ENCODE data around the gene SLC35G4. TPM values are rescaled to one million over a fixed set of nuclear protein-coding genes. Genes with fewer than 3 reads are reported as not detected.

SLC35G4 gene
- total RNA-seq, 1 donor from 2014 or later, result not detected

- H3K36me3 ChIP-seq, result no peaks in the 10 kb centered on the region
- H3K27ac ChIP-seq, result no peak overlapping the region
- TF ChIP-seq POLR2AphosphoS5 (IDR thresholded peaks at IDR 0.05; ENCODE audit: insufficient read depth in 1 of 2, low read depth in 1 of 2), result no peak
- no peak for TF ChIP-seq CTCF (IDR thresholded peaks at IDR 0.05)
- TF ChIP-seq POLR2A (IDR thresholded peaks at IDR 0.05), result no peak
- no peaks in the 10 kb centered on the region for H3K9me3 ChIP-seq
- no peak overlapping the region for H3K4me3 ChIP-seq
- intact Hi-C loops (cut with DNase I), result no loop called here
- H3K4me1 ChIP-seq, result no peaks in the 10 kb centered on the region
- no peaks in the 10 kb centered on the region for H3K27me3 ChIP-seq
- DNase-seq (ENCODE audit: extremely low spot score in 2 of 2), result no peak
These were observed 22.5 kb upstream of the SLC35G4 start for GRCh38 chr18:11586896-11587295.

GRCh38 chr18:11587432-11587831 is 22.0 kb upstream of the SLC35G4 start:
- no peaks in the 10 kb centered on the region for H3K4me1 ChIP-seq
- intact Hi-C loops (cut with DNase I), result no loop called here
- H3K9me3 ChIP-seq, result no peaks in the 10 kb centered on the region
- no peak overlapping the region for H3K27ac ChIP-seq
- H3K27me3 ChIP-seq, result no peaks in the 10 kb centered on the region
- DNase-seq (ENCODE audit: extremely low spot score in 2 of 2), result no peak
- H3K36me3 ChIP-seq, result no peaks in the 10 kb centered on the region
- no peak overlapping the region for H3K4me3 ChIP-seq
- no peak for TF ChIP-seq POLR2A (IDR thresholded peaks at IDR 0.05)
- TF ChIP-seq CTCF (IDR thresholded peaks at IDR 0.05), result no peak

GRCh38 chr18:11587846-11588245 is 21.6 kb upstream of the SLC35G4 start:
- Histone ChIP-seq H3K9me3 (no peaks in the 10 kb centered on the region), H3K4me3 (no peak overlapping the region), H3K27ac (no peak overlapping the region), H3K27me3 (no peaks in the 10 kb centered on the region), H3K36me3 (no peaks in the 10 kb centered on the region), H3K4me1 (no peaks in the 10 kb centered on the region)
- DNase-seq (ENCODE audit: extremely low spot score in 2 of 2), result no peak
- intact Hi-C loops (cut with DNase I), result no loop called here
- no peak for TF ChIP-seq CTCF (IDR thresholded peaks at IDR 0.05)

GRCh38 chr18:11591957-11592356 is 17.4 kb upstream of the SLC35G4 start:
- no peaks in the 10 kb centered on the region for H3K4me1 ChIP-seq
- no peaks in the 10 kb centered on the region for H3K9me3 ChIP-seq
- no peak overlapping the region for H3K27ac ChIP-seq
- H3K36me3 ChIP-seq, result no peaks in the 10 kb centered on the region
- no peak for TF ChIP-seq POLR2AphosphoS5 (IDR thresholded peaks at IDR 0.05; ENCODE audit: insufficient read depth in 1 of 2, low read depth in 1 of 2)
- no peak for TF ChIP-seq POLR2A (IDR thresholded peaks at IDR 0.05)
- TF ChIP-seq CTCF (IDR thresholded peaks at IDR 0.05), result no peak
- no peak overlapping the region for H3K4me3 ChIP-seq
- intact Hi-C loops (cut with DNase I), result no loop called here
- no peak for DNase-seq (ENCODE audit: extremely low spot score in 2 of 2)
- no peaks in the 10 kb centered on the region for H3K27me3 ChIP-seq

- Histone ChIP-seq H3K9me3 (no peaks in the 10 kb centered on the region), H3K4me1 (no peaks in the 10 kb centered on the region), H3K27ac (no peak overlapping the region), H3K36me3 (no peaks in the 10 kb centered on the region), H3K4me3 (no peak overlapping the region), H3K27me3 (no peaks in the 10 kb centered on the region)
- TF ChIP-seq POLR2AphosphoS5 (IDR thresholded peaks at IDR 0.05; ENCODE audit: insufficient read depth in 1 of 2, low read depth in 1 of 2) (no peak), POLR2A (IDR thresholded peaks at IDR 0.05) (no peak), CTCF (IDR thresholded peaks at IDR 0.05) (no peak)
- DNase-seq (ENCODE audit: extremely low spot score in 2 of 2), result no peak
- intact Hi-C loops (cut with DNase I), result no loop called here
These were observed 9.1 kb upstream of the SLC35G4 start for GRCh38 chr18:11600321-11600720.
